SIG-M5 treated with dmso at 0.1 percent for 504 hours (cell line): ENCODE results near the gene ZNF646.

Experiments
- DNase-seq: peaks from one replicate; lab custom pipeline; 2025; ENCODE audit not compliant: unreplicated experiment; lab: John Stamatoyannopoulos, UW

Gene ZNF646

GRCh38 chr16:31064882-31065461, 9.2 kb upstream of the ZNF646 start:
- no peak for DNase-seq

DNA sequence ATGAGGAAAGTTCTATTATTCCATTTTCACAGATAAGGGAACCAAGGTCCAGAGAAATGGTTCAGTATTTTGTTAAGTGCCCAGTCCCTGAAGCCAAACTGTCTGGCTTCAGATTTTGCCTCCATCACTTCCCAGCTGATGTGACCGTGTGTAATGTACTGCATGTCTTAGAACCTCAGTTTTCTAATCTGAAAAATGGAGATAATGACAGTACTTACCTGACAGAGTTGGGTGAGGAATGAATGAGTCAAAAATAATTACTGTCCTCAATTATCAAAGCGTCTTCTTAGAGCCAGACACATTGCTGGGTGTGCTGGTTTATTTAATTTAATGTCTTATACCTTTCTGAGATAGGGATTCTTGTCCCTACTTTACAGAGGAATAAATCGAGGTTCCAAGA, 6.9 kb upstream of the ZNF646 start:
- no peak for DNase-seq

DNA sequence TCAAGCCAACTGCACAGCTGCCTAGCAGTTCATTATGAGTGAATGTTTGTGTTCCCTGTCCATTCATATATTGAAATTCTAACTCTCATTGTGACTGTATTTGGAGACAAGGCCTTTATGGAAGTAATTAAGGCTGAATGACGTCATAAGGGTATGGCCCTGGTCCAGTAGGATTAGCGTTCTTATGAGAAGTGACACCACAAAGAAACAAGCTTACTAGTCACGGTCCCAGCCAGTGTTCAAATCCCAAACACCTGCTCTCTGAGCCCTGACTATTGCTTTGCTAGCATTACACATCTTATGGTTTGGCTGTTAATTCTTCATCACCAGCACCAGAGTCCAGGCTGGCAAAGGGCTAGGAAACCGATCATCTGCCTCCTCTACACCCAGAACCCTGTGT, 2.4 kb upstream of the ZNF646 start:
- no peak for DNase-seq

- DNase-seq: peak; percentile 61
Observed at GRCh38 chr16:31072540-31073141, 1.6 kb upstream of the ZNF646 start.

GRCh38 chr16:31073142-31073969, 866 bp upstream of the ZNF646 start:
- peak; percentile 87 for DNase-seq

DNA sequence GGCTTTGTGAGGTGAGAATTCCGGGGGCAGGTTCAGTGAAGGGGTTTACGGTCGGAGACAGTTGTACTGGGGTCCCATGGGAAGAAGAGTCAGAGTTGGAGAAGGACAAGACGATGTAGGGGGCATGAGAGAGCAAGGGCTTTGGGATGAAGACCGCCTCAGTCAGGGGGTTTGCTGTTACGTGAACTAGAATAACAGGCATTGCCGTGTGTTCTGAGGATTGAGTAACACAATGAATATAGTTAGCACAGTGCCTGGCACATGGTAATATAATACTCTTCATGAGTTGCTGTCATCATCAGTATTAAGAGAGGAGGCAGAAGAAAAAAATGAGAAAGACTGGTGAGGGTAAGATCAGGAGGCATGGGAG, 577 bp downstream of the ZNF646 start:
- no peak for DNase-seq

- DNase-seq: no peak
Observed at GRCh38 chr16:31076319-31076718, 2.1 kb downstream of the ZNF646 start.

DNA sequence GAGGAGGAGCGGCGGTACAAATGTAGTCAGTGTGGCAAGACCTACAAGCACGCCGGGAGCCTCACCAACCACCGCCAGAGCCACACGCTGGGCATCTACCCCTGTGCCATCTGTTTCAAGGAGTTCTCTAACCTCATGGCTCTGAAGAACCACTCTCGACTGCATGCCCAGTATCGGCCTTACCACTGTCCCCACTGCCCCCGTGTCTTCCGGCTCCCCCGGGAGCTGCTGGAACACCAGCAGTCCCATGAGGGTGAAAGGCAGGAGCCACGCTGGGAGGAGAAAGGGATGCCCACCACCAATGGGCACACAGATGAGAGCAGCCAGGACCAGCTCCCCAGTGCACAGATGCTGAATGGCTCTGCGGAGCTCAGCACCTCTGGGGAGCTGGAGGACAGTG, 2.8 kb downstream of the ZNF646 start:
- DNase-seq: no peak

GRCh38 chr16:31077592-31078396, 3.6 kb downstream of the ZNF646 start:
- no peak for DNase-seq

DNA sequence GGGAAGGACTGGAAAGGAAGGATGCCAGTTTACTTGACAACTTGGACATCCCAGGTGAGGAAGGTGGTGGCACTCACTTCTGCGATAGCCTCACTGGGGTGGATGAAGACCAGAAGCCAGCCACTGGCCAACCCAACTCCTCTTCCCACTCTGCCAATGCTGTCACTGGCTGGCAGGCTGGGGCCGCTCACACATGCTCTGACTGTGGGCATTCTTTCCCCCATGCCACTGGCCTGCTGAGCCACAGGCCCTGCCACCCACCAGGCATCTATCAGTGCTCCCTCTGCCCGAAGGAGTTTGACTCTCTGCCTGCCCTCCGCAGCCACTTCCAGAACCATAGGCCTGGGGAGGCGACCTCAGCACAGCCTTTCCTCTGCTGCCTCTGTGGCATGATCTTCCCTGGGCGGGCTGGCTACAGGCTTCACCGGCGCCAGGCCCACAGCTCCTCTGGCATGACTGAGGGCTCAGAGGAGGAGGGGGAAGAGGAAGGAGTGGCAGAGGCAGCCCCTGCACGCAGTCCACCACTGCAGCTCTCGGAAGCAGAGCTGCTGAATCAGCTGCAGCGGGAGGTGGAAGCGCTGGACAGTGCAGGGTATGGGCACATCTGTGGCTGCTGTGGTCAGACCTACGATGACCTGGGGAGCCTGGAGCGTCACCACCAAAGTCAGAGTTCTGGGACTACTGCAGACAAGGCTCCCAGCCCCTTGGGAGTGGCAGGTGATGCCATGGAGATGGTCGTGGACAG, 4.5 kb downstream of the ZNF646 start:
- no peak for DNase-seq

- DNase-seq: peak; percentile 84
Observed at GRCh38 chr16:31079342-31079944, 5.2 kb downstream of the ZNF646 start.

DNA sequence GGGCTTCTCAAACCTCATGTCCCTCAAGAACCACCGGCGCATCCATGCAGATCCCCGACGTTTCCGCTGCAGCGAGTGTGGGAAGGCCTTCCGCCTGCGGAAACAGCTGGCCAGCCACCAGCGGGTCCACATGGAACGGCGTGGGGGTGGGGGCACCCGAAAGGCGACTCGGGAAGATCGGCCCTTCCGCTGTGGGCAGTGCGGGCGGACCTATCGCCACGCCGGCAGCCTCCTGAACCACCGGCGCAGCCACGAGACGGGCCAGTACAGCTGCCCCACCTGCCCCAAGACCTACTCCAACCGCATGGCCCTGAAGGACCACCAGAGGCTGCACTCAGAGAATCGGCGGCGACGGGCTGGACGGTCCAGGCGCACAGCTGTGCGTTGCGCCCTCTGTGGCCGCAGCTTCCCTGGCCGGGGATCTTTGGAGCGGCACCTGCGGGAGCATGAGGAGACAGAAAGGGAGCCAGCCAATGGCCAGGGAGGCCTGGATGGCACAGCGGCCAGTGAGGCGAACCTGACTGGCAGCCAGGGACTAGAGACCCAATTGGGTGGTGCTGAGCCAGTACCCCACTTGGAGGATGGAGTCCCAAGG, 5.9 kb downstream of the ZNF646 start:
- no peak for DNase-seq

DNA sequence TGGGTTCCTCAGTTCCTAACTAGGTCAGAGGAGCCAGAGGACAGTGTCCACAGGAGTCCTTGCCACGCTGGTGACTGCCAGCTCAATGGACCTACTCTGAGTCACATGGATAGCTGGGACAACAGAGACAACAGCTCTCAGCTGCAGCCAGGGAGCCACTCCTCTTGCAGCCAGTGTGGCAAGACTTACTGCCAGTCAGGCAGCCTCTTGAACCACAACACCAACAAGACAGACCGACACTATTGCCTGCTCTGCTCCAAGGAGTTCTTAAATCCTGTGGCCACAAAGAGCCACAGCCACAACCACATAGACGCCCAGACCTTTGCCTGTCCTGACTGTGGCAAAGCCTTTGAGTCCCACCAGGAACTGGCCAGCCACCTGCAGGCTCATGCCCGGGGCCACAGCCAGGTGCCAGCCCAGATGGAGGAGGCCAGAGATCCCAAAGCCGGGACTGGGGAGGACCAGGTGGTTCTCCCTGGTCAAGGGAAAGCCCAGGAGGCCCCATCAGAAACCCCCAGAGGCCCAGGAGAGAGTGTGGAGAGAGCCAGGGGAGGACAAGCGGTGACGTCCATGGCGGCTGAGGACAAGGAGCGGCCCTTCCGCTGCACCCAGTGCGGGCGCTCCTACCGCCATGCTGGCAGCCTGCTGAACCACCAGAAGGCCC, 6.7 kb downstream of the ZNF646 start:
- no peak for DNase-seq

DNA sequence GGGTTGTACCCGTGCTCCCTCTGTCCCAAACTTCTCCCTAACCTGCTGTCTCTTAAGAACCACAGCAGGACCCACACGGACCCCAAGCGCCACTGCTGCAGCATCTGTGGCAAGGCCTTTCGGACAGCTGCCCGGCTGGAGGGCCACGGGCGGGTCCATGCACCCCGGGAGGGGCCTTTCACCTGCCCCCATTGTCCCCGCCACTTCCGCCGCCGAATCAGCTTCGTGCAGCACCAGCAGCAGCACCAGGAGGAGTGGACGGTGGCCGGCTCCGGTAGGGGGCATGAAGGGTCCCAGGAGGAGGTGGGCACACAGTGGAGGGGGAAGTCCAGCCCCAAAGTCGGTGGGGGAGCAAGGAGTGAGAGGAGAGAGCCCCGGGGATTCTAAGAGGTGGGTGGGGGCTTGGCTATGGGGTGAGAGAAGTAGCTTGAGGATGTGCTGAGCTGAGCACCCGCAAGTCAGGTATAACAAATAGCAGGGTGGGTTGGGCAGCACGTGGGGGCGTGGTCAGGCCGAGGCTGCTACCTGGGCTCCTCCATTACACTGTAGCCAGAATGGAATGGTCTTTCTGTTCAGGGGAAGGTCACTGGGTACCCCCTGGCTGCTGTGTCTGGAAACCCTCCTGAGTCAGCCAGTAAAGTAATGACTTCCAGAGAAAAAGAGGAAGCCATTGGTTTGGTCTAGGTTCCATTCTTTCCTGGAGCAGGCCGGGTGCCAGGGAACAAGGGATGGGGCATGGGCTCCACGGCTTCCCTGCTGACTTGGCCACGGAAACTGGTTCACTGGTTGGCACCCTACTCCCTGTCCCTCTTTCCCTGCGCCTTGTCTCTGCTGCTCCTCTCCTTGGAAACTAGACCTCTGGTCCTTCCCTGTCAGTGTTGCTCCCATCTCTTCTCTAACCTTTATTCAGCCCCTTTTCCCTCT, 7.5 kb downstream of the ZNF646 start:
- DNase-seq: no peak

DNA sequence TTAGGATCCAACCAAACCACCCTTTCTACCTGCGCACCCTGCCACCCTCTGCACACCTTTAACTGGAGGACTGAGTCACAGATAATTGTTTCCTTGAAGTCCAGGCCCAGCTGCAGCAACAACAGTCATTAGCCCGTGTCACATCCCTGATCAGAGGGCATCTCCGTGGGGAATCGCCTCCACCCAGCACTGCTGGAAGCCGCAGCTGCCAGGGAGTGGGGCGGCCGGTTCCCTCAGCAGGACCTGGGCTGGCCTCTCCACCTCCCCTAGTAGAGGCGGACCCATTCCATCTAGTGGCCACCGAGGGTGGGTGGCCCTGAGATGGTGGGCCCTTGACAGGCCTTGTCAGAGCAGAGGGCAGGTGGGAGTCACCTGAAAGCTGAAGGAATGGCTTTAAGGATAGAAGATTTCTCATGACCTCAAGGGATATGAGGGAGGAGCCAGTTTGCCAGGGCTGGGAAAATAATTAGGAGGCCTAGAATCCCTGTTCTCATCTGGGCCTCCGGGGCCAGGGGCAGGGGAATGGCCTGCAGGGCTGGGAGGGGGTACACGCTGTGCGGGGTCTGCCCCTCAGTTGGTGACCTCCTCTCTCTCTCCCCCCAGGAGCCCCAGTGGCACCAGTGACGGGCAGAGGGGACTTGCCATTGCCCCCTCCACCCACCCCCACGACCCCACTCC, 8.3 kb downstream of the ZNF646 start:
- no peak for DNase-seq

DNA sequence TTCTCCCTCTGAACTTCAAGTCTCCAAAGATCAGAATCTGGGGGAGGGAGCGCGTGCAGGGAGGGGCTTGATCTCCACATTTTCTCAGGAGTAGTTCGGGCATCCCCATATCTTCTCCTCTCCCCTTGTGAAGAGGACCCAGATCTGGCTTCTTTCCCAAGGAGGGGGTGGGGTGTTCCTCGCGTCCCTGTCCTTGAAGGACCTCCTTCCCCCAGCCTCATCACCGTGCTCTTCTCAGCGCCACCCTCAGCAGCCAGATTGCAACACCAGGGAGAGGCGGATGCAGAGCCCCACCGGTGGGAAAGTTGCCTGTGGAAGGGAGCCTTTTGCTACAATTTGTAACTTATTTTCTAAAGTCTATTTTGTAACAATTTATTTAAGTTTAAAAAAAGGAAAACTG, 8.9 kb downstream of the ZNF646 start:
- DNase-seq: no peak

DNA sequence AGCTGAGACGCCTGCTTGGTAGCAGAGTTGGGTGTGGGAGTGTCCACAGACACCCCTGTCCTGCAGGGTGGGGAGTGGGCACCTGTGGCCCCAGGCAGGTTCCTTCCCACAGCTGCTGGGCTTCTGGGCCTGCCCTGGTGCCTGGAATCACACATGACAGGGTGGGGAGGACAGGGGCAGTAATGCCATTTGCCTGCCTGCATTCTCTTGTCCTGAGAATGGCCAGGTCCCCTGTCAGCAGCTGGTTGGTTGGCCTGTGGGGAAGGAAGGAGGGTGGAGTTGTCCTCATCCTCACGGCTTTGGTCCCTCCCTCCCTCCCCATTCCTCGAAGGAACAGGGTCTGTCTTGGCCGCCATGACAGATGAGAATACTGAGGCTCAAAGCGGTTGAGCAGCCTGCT, 9.3 kb downstream of the ZNF646 start:
- no peak for DNase-seq

DNA sequence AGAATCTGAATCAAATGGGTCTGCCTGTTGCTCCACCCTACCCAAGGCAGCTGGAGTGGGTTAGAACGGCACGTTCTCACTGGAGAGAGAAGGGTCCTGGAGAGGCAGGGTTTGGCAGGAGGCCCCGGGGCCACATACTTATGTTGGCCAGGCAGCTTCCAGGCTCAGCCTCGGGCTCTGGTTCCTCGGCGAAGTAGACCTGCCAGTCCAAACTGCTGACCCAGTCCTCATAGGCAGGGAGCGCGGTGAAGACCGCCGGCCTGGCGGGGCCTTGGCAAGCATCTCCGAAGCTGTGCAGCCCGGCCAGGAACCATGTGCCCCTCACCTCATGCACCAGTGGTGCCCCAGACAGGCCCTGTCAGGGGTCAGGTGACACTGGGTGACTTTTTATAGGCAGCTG, 9.8 kb downstream of the ZNF646 start:
- DNase-seq: no peak
